Heart left ventricle (tissue), 16 donors: Measurements from ENCODE around the gene NDUFB11. TPM values are rescaled to one million over a fixed set of nuclear protein-coding genes. Genes with fewer than 3 reads are reported as not detected.

Source experiments
- ATAC-seq, 4 donors: fragments of 200-7000 bp; cut with Tn5 transposase; one replicate each; pipeline ENCODE4 v1.9.1; 2020 to 2022; ENCODE audit warnings: moderate library complexity in 4 of 4, mild to moderate bottlenecking in 3 of 4, moderate number of reproducible peaks in 1 of 4
- DNase-seq, 5 donors: peaks; one replicate each; pipeline ENCODE4 v3.0.0-alpha.2; 2020
- H3K27ac ChIP-seq, 12 donors: fragments of 200-600 bp; sonication (generic) in 4 of 12; one replicate each; pipeline versions ENCODE4 v1.5.0 to v1.8.0; 2016 to 2022; ENCODE audit warnings: mild to moderate bottlenecking in 2 of 12
- H3K27me3 ChIP-seq, 9 donors: fragments of 200-600 bp; sonication (generic) in 2 of 9; one replicate each; pipeline versions ENCODE4 v1.5.1 to v1.8.0; 2016 to 2022; ENCODE audit warnings: mild to moderate bottlenecking in 3 of 9
- H3K36me3 ChIP-seq, 9 donors: fragments of 200-600 bp; sonication (generic) in 2 of 9; one replicate each; pipeline versions ENCODE4 v1.5.0 to v1.8.0; 2018 to 2022; ENCODE audit warnings: mild to moderate bottlenecking in 2 of 9
- H3K4me1 ChIP-seq, 12 donors: fragments of 200-600 bp; sonication (generic) in 4 of 12; one replicate each; pipeline versions ENCODE4 v1.5.0 to v1.8.0; 2016 to 2022; ENCODE audit warnings: mild to moderate bottlenecking in 3 of 12
- H3K4me3 ChIP-seq, 12 donors: fragments of 200-600 bp; sonication (generic) in 4 of 12; one replicate each; pipeline versions ENCODE4 v1.5.0 to v1.8.0; 2017 to 2022; ENCODE audit warnings: mild to moderate bottlenecking in 9 of 12, moderate library complexity in 4 of 12
- H3K9me3 ChIP-seq, 12 donors: fragments of 200-600 bp; sonication (generic) in 4 of 12; one replicate each; pipeline versions ENCODE4 v1.5.0 to v1.8.0; 2016 to 2022; ENCODE audit warnings: mild to moderate bottlenecking in 1 of 12
- CTCF ChIP-seq, 12 donors: fragments of 200-600 bp; sonication (generic) in 4 of 12; IDR thresholded peaks; one replicate each; pipeline versions ENCODE4 v1.5.0 to v1.8.0; 2018 to 2022; ENCODE audit warnings: antibody characterized with exemption in 12 of 12, mild to moderate bottlenecking in 5 of 12
- POLR2A ChIP-seq, 2 donors: fragments of 450-650 bp; IDR thresholded peaks; one replicate each; pipeline ENCODE4 v1.6.1; 2017; ENCODE audit warnings: antibody characterized with exemption in 2 of 2, mild to moderate bottlenecking in 2 of 2, moderate library complexity in 2 of 2
- WGBS, 4 donors: extraction: QIAGEN DNeasy Blood & Tissue Kit in 2 of 4; methylation state at CpG; one replicate each; pipeline versions ENCODE4 v1.1.5 to v1.1.7; 2013 to 2018; 5-methylcytosine and 5-hydroxymethylcytosine counted together
- intact Hi-C, 10 donors: fragments of 100-400 bp; cut with DNase I; formaldehyde crosslinking; loops; one replicate each; pipeline versions ENCODE4 v1.11.1 to v1.14.2; 2022
- polyA plus RNA-seq, 2 donors: library from polyadenylated mRNA; stranded (reverse); fragments of 200-250 nt; gene quantifications; one replicate each; pipeline ENCODE4 v1.2.3, GENCODE V29; 2013
- total RNA-seq, 9 donors: library from RNA; depleted of rRNA in 2 of 9; stranded (reverse); fragments of >200 nt in 2 of 9; fragmentation: NEBNext Ultra II Directional in 3 of 9; extraction: Animal tissue kit (Norgen Biotek cat#: 25700) in 3 of 9; gene quantifications; one replicate each; pipeline versions ENCODE4 v1.1.0 to v1.2.4, GENCODE V29; 2016 to 2023
- donor health status: ischemic (EF 13 %, LVEDD 7.1; RV severe dilation, severe dysfunction).
- donor health status: healthy with polysubstance abuse.
- donor health status: DM: no; HTN: yes; CAD: no.
- donor health status: DM: no; HTN: no; CAD: no.
- donor health status: ischemic (EF 25% LVEDD 6.9; RV normal size, moderate dysfunction).
- donor health status: ischemic (EF 25% LVEDD 5.7; RV mildly dilated, moderate dysfunction).
- donor health status: healthy.
- donor health status: DM: yes; HTN: yes; CAD: no.
- donor health status: ischemic (EF 35%, LVEDD 5.7; RV mildly dilated, moderate dysfunction).
- donor health status: nonischemic (EF 11% LVEDD 7.7; RV severe dilation, severe dysfunction).
- donor health status: DM: yes; HTN: yes; CAD: no.
- donor health status: PGD.
- donor health status: ischemic (EF 29% LVEDD 5.4; RV normal size, mild dysfunction).
- donor health status: nonischemic (EF 23%, LVEDD 6.1; RV moderate dilation, normal function).

Gene NDUFB11
- total and polyA plus RNA-seq, 11 donors: 128 to 254 (median 173) TPM

- ATAC-seq (no peak), DNase-seq (peak in 1 of 5 donors; percentile 19)
- H3K4me3 ChIP-seq: no peak overlapping the region
- no peak overlapping the region for H3K27ac ChIP-seq
- TF ChIP-seq CTCF (IDR thresholded peaks at IDR 0.05) (no peak), POLR2A (IDR thresholded peaks at IDR 0.05) (no peak)
- H3K27me3 ChIP-seq: peaks cover 0 to 55% (median 0%) of the 10 kb centered on the region in 9 donors
- H3K4me1 ChIP-seq: peaks cover 0 to 4% (median 0%) of the 10 kb centered on the region in 12 donors
- H3K9me3 ChIP-seq: no peaks in the 10 kb centered on the region
- H3K36me3 ChIP-seq: peaks cover 0 to 67% (median 50%) of the 10 kb centered on the region in 9 donors
- intact Hi-C loops: no loop called here
- WGBS, 4 donors: 79 to 95% (median 89%) methylated on average over 4 of the region's 4 CpGs
These were observed 40.0 kb upstream of the NDUFB11 start for GRCh38 chrX:47184486-47184885.

DNA sequence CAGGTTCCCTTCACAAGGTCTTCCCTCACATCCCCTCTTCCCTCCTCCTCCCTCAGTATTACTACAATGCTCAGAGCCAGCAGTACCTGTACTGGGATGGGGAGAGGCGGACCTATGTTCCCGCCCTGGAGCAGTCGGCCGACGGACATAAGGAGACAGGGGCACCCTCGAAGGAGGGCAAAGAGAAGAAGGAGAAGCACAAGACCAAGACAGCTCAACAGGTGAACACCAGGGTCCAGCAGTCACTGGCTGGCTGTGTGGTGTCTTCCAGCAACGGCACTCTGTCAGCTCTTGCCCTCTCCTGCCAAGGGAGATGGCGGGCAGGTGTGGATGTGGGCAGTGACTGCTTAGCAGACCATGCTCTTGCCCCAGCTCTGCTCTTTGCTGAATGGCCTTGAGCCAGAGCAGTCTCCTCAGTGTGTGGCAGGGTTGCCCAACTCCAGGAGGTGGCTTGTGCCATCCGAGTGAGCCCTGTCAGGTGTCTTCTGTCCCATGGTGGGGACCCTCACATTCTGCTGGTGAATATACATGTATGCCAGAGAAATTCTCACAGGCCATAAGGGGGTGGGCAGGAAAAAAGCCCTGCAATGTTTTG, 37.7 kb upstream of the NDUFB11 start:
- Histone ChIP-seq H3K4me1 (peaks cover 0 to 5% (median 0%) of the 10 kb centered on the region in 12 donors), H3K4me3 (no peak overlapping the region), H3K27me3 (peaks cover 0 to 45% (median 0%) of the 10 kb centered on the region in 9 donors), H3K27ac (no peak overlapping the region), H3K36me3 (peaks cover 0 to 90% (median 70%) of the 10 kb centered on the region in 9 donors), H3K9me3 (no peaks in the 10 kb centered on the region)
- intact Hi-C loops: no loop called here
- DNase-seq: peak in 1 of 5 donors; percentile 9
- no peak for TF ChIP-seq CTCF (IDR thresholded peaks at IDR 0.05)
- TF ChIP-seq POLR2A (IDR thresholded peaks at IDR 0.05): no peak
- 82 to 97% (median 90%) methylated on average over 5 to 9 of the region's 9 CpGs for WGBS, 4 donors
- ATAC-seq: no peak

DNA sequence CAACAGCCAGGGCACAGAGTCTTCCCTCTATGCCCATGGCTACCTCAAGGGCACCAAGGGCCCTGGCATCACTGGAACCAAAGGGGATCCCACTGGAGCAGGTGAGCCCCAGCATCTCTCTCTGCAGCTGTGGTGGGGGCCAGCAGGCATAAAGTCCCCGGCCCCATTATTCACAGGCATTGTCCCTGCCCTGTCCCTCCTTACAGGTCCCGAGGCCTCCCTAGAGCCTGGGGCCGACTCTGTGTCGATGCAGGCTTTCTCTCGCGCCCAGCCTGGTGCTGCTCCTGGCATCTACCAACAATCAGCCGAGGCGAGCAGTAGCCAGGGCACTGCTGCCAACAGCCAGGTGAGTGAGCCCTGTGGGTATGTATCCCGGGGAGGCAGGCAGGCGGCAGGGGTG, 36.8 kb upstream of the NDUFB11 start:
- no peaks in the 10 kb centered on the region for H3K9me3 ChIP-seq
- ATAC-seq (no peak), DNase-seq (peak in 1 of 5 donors; percentile 17)
- no peak overlapping the region for H3K4me3 ChIP-seq
- H3K36me3 ChIP-seq: peaks cover 0 to 91% (median 73%) of the 10 kb centered on the region in 9 donors
- 92 to 97% (median 95%) methylated on average over 2 to 10 of the region's 10 CpGs for WGBS, 4 donors
- peaks cover 0 to 5% (median 0%) of the 10 kb centered on the region in 12 donors for H3K4me1 ChIP-seq
- no peak for TF ChIP-seq CTCF (IDR thresholded peaks at IDR 0.05)
- H3K27me3 ChIP-seq: peaks cover 0 to 40% (median 0%) of the 10 kb centered on the region in 9 donors
- no peak overlapping the region for H3K27ac ChIP-seq
- intact Hi-C loops: no loop called here

DNA sequence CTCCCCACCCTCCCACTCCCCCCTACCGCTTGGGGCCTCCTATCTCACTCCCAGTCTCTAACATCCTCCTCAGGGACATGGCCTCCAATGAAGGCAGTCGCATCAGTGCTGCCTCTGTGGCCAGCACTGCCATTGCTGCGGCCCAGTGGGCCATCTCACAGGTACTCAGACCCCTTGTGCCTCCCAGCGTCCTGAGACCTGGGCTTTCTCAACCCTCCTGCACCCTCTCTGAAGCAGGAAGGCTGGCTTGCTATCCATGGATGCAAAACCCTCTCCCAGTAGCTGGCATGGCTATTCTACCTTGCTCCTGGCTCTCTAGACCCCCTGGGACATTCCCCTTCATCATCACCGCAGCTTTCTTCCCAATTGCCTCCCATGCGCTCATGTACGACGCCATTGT, 35.8 kb upstream of the NDUFB11 start:
- TF ChIP-seq POLR2A (IDR thresholded peaks at IDR 0.05) (no peak), CTCF (IDR thresholded peaks at IDR 0.05) (no peak)

More for the DNA sequence above, 35.8 kb upstream of the NDUFB11 start:
- Histone ChIP-seq H3K36me3 (peaks cover 0 to 91% (median 75%) of the 10 kb centered on the region in 9 donors), H3K27me3 (peaks cover 0 to 38% (median 0%) of the 10 kb centered on the region in 9 donors), H3K9me3 (no peaks in the 10 kb centered on the region), H3K27ac (peak overlapping the region in 1 of 12 donors; percentile 59), H3K4me3 (no peak overlapping the region), H3K4me1 (peaks cover 0 to 5% (median 0%) of the 10 kb centered on the region in 12 donors)
- 80 to 92% (median 90%) methylated on average over 8 of the region's 8 CpGs for WGBS, 4 donors
- DNase-seq (peak in 1 of 5 donors; percentile 18), ATAC-seq (no peak)
- intact Hi-C loops: no loop called here
